ENCODE measurements around the gene MICU2. TPM values are rescaled to one million over a fixed set of nuclear protein-coding genes. Genes with fewer than 3 reads are reported as not detected.

MICU2 gene
- total and polyA plus RNA-seq, 10 of the 15 experiments (the other 5 are each of a cell fraction or from before 2014, with no cell fraction given): 17.7 to 56.6 (median 43.8) TPM

GRCh38 chr13:21603531-21604448 is at the start of gene MICU2 (continued):
- TF ChIP-seq ZBTB33 (IDR thresholded peaks at IDR 0.05) (no peak; the same call in 1 of the 2 replicates), MLLT1 (IDR thresholded peaks at IDR 0.05) (peak; percentile 41; the same call in 1 of the 2 replicates), CTCF (IDR thresholded peaks at IDR 0.05 in 2 of 3, conservative IDR thresholded peaks at IDR 0.05 in 1 of 3; ENCODE audit: control insufficient read depth in 2 of 3, extremely low read depth in 1 of 3, insufficient read depth in 1 of 3, low read depth in 3 of 3, low read length in 3 of 3) (no peak), EED (IDR thresholded peaks at IDR 0.05; ENCODE audit: low read depth) (no peak), RB1 (IDR thresholded peaks at IDR 0.05; ENCODE audit: borderline replicate concordance) (peak; percentile 77; the same call in 1 of the 2 replicates), CBX3 (IDR thresholded peaks at IDR 0.05; ENCODE audit: borderline replicate concordance, low read depth) (no peak), RCOR1 (conservative IDR thresholded peaks at IDR 0.05; ENCODE audit: low read depth, low read length) (0 out of 2 replicates have a peak, but pooled peaks have one; percentile 70), KAT2A (conservative IDR thresholded peaks at IDR 0.05; ENCODE audit: control insufficient read depth, low read depth, low read length) (no peak), ZNF687 (IDR thresholded peaks at IDR 0.05) (peak; percentile 85), EP300 (IDR thresholded peaks at IDR 0.05; ENCODE audit: borderline replicate concordance in 1 of 2, control insufficient read depth in 1 of 2, low read depth in 2 of 2, low read length in 2 of 2) (peak; percentile 26 to 33; a peak in 1 of 4 replicates), CUX1 (IDR thresholded peaks at IDR 0.05; ENCODE audit: insufficient replicate concordance, low read depth, low read length) (no peak)

Measured in GM12878 (cell line).